WTC11 (cell line): Measurements from ENCODE around the gene PARD6A. TPM values are rescaled to one million over a fixed set of nuclear protein-coding genes. Genes with fewer than 3 reads are reported as not detected.
A peak's percentile ranks its signal among the peaks of the same experiment; 100 is the strongest.

ENCODE experiments used
- ATAC-seq: fragments of 200-7000 bp; cut with Tn5 transposase; 2 replicates; pipeline ENCODE4 v1.10.0; 2021; ENCODE audit warnings: mild to moderate bottlenecking, moderate library complexity
- CTCF ChIA-PET: fragments of 300-600 bp; sonication (Branson Sonifier 250); formaldehyde crosslinking; loops from one replicate; lab custom pipeline; 2021; ENCODE audit warnings: antibody characterized with exemption; lab: Charles Lee
- POLR2A ChIA-PET: fragments of 350-600 bp; sonication (Branson Sonifier 250); formaldehyde crosslinking; loops from one replicate; lab custom pipeline; 2021; ENCODE audit warnings: antibody characterized with exemption; lab: Charles Lee
- DNase-seq: peaks from one replicate; pipeline ENCODE4 v3.0.0; 2021; ENCODE audit warnings: low spot score
- H3K27ac Mint-ChIP-seq: 2 replicates; pipeline ENCODE4 v1.8.0; 2021; ENCODE audit warnings: mixed read lengths
- H3K27me3 Mint-ChIP-seq: 2 replicates; pipeline ENCODE4 v1.8.0; 2021; ENCODE audit warnings: low read depth, mild to moderate bottlenecking, moderate library complexity, mixed read lengths
- H3K36me3 Mint-ChIP-seq: 2 replicates; pipeline ENCODE4 v1.8.0; 2021; ENCODE audit warnings: mixed read lengths
- H3K4me1 Mint-ChIP-seq: 2 replicates; pipeline ENCODE4 v1.8.0; 2022; ENCODE audit warnings: mixed read lengths
- H3K4me3 Mint-ChIP-seq: 2 replicates; pipeline ENCODE4 v1.8.0; 2021; ENCODE audit warnings: mild to moderate bottlenecking, moderate library complexity, mixed read lengths
- H3K9me3 Mint-ChIP-seq: 2 replicates; pipeline ENCODE4 v1.8.0; 2021; ENCODE audit warnings: mixed read lengths
- AFF4 ChIP-seq: sonication (generic); formaldehyde crosslinking; IDR thresholded peaks from 2 replicates; pipeline ENCODE4 v1.8.1; 2023; ENCODE audit warnings: mild to moderate bottlenecking, missing genetic modification reagents, borderline replicate concordance
- CREB1 ChIP-seq: sonication (generic); formaldehyde crosslinking; IDR thresholded peaks from 2 replicates; pipeline ENCODE4 v1.8.0; 2023; ENCODE audit warnings: mild to moderate bottlenecking, missing genetic modification reagents
- E2F1 ChIP-seq: sonication (generic); formaldehyde crosslinking; IDR thresholded peaks from 2 replicates; pipeline ENCODE4 v1.8.0; 2022; ENCODE audit warnings: mild to moderate bottlenecking, missing genetic modification reagents
- E2F4 ChIP-seq: sonication (generic); formaldehyde crosslinking; IDR thresholded peaks from 2 replicates; pipeline ENCODE4 v1.8.1; 2022; ENCODE audit warnings: low read depth, mild to moderate bottlenecking, moderate library complexity, missing genetic modification reagents, borderline replicate concordance
- E2F5 ChIP-seq: sonication (generic); formaldehyde crosslinking; IDR thresholded peaks from 2 replicates; pipeline ENCODE4 v1.8.1; 2022; ENCODE audit warnings: mild to moderate bottlenecking, moderate library complexity, missing genetic modification reagents
- FOXP4 ChIP-seq: sonication (generic); formaldehyde crosslinking; IDR thresholded peaks from 2 replicates; pipeline ENCODE4 v1.8.0; 2022; ENCODE audit warnings: mild to moderate bottlenecking, missing genetic modification reagents
- HMGXB4 ChIP-seq: sonication (generic); formaldehyde crosslinking; IDR thresholded peaks from 2 replicates; pipeline ENCODE4 v1.8.1; 2023; ENCODE audit warnings: mild to moderate bottlenecking, moderate library complexity, missing genetic modification reagents
- IRF1 ChIP-seq: sonication (generic); formaldehyde crosslinking; IDR thresholded peaks from 2 replicates; pipeline ENCODE4 v1.8.0; 2023; ENCODE audit warnings: missing genetic modification reagents
- PRRX2 ChIP-seq: fragments of 250-450 bp; sonication (Bioruptor Pico); IDR thresholded peaks from 2 replicates; pipeline ENCODE4 v1.8.0; 2021; ENCODE audit warnings: mild to moderate bottlenecking
- RELA ChIP-seq: sonication (generic); formaldehyde crosslinking; IDR thresholded peaks from 2 replicates; pipeline ENCODE4 v1.8.1; 2022; ENCODE audit warnings: missing genetic modification reagents, mild to moderate bottlenecking, borderline replicate concordance
- TEAD4 ChIP-seq: sonication (generic); formaldehyde crosslinking; IDR thresholded peaks from 2 replicates; pipeline ENCODE4 v1.8.0; 2022; ENCODE audit warnings: mild to moderate bottlenecking, missing genetic modification reagents
- USF1 ChIP-seq: sonication (generic); formaldehyde crosslinking; IDR thresholded peaks from 2 replicates; pipeline ENCODE4 v1.8.0; 2022; ENCODE audit warnings: mild to moderate bottlenecking, missing genetic modification reagents
- ZNF219 ChIP-seq: sonication (generic); formaldehyde crosslinking; IDR thresholded peaks from 2 replicates; pipeline ENCODE4 v1.8.0; 2023; ENCODE audit warnings: missing genetic modification reagents, mild to moderate bottlenecking, borderline replicate concordance
- ZNF232 ChIP-seq: sonication (generic); formaldehyde crosslinking; IDR thresholded peaks from 2 replicates; pipeline ENCODE4 v1.8.0; 2022; ENCODE audit warnings: mild to moderate bottlenecking, missing genetic modification reagents
- total RNA-seq: library from RNA; stranded (reverse); gene quantifications from 3 replicates; pipeline ENCODE4 v1.2.3, GENCODE V29; 2021

The PARD6A gene
- total RNA-seq, 1 experiment from 2014 or later: 17.1 TPM

GRCh38 chr16:67652578-67653127 is 8.1 kb upstream of the PARD6A start (continued):
- TF ChIP-seq USF1 (0 out of 2 replicates have a peak, but pooled peaks have one; percentile 22), ZNF232 (CRISPR knock-in tag) (peak; percentile 81; the same call in 1 of the 2 replicates)

GRCh38 chr16:67653128-67653788 is 7.5 kb upstream of the PARD6A start:
- Mint-ChIP-seq H3K27ac (no peak overlapping the region), H3K4me3 (peak overlapping the region; percentile 72), H3K27me3 (peaks cover 69% of the 10 kb centered on the region), H3K36me3 (peaks cover 4% of the 10 kb centered on the region; the same call in 1 of the 2 replicates), H3K9me3 (no peaks in the 10 kb centered on the region), H3K4me1 (peaks cover 12% of the 10 kb centered on the region)
- ATAC-seq: peak; percentile 28
- ChIA-PET POLR2A (no interaction called here), CTCF (interaction anchor here (1.0 to 6.8 kb wide), 9 partner anchors 10 to 172 kb away, joined by 3 to 38 read pairs (median 6); partner anchors contain the start of genes ATP6V0D1, C16orf86 and ENKD1)
- 0 out of 2 replicates have a peak, but pooled peaks have one; percentile 51 for TF ChIP-seq ZNF219 (CRISPR knock-in tag)
- no peak for TF ChIP-seq E2F1 (CRISPR knock-in tag)
- TF ChIP-seq HMGXB4 (CRISPR knock-in tag): 0 out of 2 replicates have a peak, but pooled peaks have one; percentile 57
- TF ChIP-seq E2F4 (CRISPR knock-in tag): no peak
- TF ChIP-seq FOXP4 (CRISPR knock-in tag): 0 out of 2 replicates have a peak, but pooled peaks have one; percentile 46
- TF ChIP-seq RELA (CRISPR knock-in tag): peak; percentile 37; the same call in 1 of the 2 replicates
- 0 out of 2 replicates have a peak, but pooled peaks have one; percentile 35 for TF ChIP-seq IRF1 (CRISPR knock-in tag)
- DNase-seq: no peak

GRCh38 chr16:67653789-67654402 is 6.9 kb upstream of the PARD6A start:
- no peak for ATAC-seq
- peaks cover 4% of the 10 kb centered on the region; the same call in 1 of the 2 replicates for H3K36me3 Mint-ChIP-seq
- DNase-seq: no peak
- H3K4me3 Mint-ChIP-seq: peak overlapping the region; percentile 72
- H3K27me3 Mint-ChIP-seq: peaks cover 62% of the 10 kb centered on the region
- no peaks in the 10 kb centered on the region for H3K9me3 Mint-ChIP-seq
- ChIA-PET CTCF (interaction anchor here (0.6 to 6.8 kb wide), 7 partner anchors 9 to 222 kb away, joined by 3 to 38 read pairs (median 6); partner anchors contain the start of genes ATP6V0D1, C16orf86 and ENKD1), POLR2A (no interaction called here)
- peaks cover 13% of the 10 kb centered on the region for H3K4me1 Mint-ChIP-seq
- H3K27ac Mint-ChIP-seq: no peak overlapping the region
- no peak for TF ChIP-seq PRRX2 (CRISPR knock-in tag)
- no peak for TF ChIP-seq TEAD4 (CRISPR knock-in tag)
- TF ChIP-seq E2F5 (CRISPR knock-in tag): no peak
- no peak for TF ChIP-seq AFF4
- TF ChIP-seq CREB1: no peak
